Measurements from ENCODE around the gene ATP1A4.

The ATP1A4 gene

GRCh38 chr1:160159846-160160245 lies 8.4 kb downstream of the ATP1A4 start:
- no peaks in the 10 kb centered on the region for H3K36me3 ChIP-seq (ENCODE audit: insufficient read depth, low read length)
- no peaks in the 10 kb centered on the region for H3K27me3 ChIP-seq (ENCODE audit: insufficient read depth, low read length)
- H3K9me3 ChIP-seq (ENCODE audit: low read length) = no peaks in the 10 kb centered on the region
- H3K4me3 ChIP-seq (ENCODE audit: low read length) = no peak overlapping the region
- H2AFZ ChIP-seq (ENCODE audit: low read depth, low read length) = no peak overlapping the region
- H3K4me1 ChIP-seq (ENCODE audit: insufficient read depth, low read length) = no peaks in the 10 kb centered on the region

DNA sequence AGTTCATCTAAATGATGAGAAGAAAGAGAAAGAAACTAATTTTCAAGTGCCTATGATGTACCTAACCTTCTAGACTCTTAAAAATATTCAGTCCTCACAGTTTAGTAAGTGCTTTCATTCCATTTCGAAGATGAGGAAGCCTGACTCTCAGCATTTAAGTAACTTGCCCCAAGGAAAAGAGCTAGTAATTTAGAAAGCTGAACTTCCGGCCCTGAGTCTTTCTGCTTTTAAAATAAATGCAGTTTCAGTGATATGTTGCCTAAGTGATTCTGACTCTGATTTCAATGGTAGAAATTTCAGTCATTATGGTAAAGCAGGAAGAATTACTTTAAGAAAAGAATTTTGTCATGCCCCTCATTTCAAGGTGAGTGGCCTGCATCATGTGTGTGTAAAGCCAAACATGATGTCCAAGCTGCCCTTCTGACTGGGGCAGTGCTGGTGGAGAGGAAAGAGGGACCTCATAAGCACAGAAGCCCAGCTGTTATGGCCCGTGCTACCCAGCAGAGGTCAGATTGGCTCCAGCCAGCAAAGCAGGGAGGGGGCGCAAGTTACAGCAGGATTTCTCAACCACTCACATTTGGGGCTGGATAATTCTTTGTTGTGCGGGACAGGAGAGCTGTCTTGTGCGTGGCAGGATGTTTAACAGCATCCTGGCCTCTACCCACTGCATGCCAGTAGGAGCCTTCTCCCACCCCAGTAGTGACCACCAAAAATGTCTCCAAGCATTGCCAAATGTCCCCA lies 10.7 kb downstream of the ATP1A4 start:
- no peak overlapping the region for H3K4me3 ChIP-seq (ENCODE audit: low read length)
- peaks cover 2% of the 10 kb centered on the region for H3K27me3 ChIP-seq (ENCODE audit: insufficient read depth, low read length)
- no peaks in the 10 kb centered on the region for H3K4me1 ChIP-seq (ENCODE audit: insufficient read depth, low read length)
- no peaks in the 10 kb centered on the region for H3K36me3 ChIP-seq (ENCODE audit: insufficient read depth, low read length)
- no peak overlapping the region for H2AFZ ChIP-seq (ENCODE audit: low read depth, low read length)
- H3K9me3 ChIP-seq (ENCODE audit: low read length) = no peaks in the 10 kb centered on the region

GRCh38 chr1:160162931-160163330 lies 11.5 kb downstream of the ATP1A4 start:
- H3K36me3 ChIP-seq (ENCODE audit: insufficient read depth, low read length) = no peaks in the 10 kb centered on the region
- no peak overlapping the region for H3K4me3 ChIP-seq (ENCODE audit: low read length)
- H3K27me3 ChIP-seq (ENCODE audit: insufficient read depth, low read length) = peaks cover 9% of the 10 kb centered on the region
- H2AFZ ChIP-seq (ENCODE audit: low read depth, low read length) = no peak overlapping the region
- no peaks in the 10 kb centered on the region for H3K9me3 ChIP-seq (ENCODE audit: low read length)
- H3K4me1 ChIP-seq (ENCODE audit: insufficient read depth, low read length) = no peaks in the 10 kb centered on the region

DNA sequence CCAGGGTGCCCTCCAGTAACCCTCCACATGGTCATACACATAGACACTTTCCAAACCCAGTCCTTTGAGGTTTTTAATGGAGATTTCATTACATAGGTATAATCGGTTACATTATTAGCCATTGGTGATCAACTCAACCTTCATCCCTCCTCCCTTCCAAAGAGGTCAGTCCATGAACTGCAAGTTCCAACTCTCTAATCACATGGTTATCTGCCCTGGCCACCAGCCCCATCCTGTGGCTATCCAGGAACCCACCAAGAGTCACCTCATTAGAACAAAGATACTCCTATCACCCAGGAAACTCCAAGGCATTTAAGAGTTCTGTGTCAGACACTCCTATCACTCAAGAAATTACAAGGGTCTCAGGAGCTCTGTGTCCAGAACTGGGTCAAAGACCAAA lies 12.2 kb downstream of the ATP1A4 start:
- H3K4me1 ChIP-seq (ENCODE audit: insufficient read depth, low read length) = peaks cover 2% of the 10 kb centered on the region
- H3K36me3 ChIP-seq (ENCODE audit: insufficient read depth, low read length) = no peaks in the 10 kb centered on the region
- no peak overlapping the region for H2AFZ ChIP-seq (ENCODE audit: low read depth, low read length)
- H3K9me3 ChIP-seq (ENCODE audit: low read length) = no peaks in the 10 kb centered on the region
- no peak overlapping the region for H3K4me3 ChIP-seq (ENCODE audit: low read length)
- H3K27me3 ChIP-seq (ENCODE audit: insufficient read depth, low read length) = peaks cover 11% of the 10 kb centered on the region

GRCh38 chr1:160164121-160164520 lies 12.7 kb downstream of the ATP1A4 start:
- H3K9me3 ChIP-seq (ENCODE audit: low read length) = no peaks in the 10 kb centered on the region
- H2AFZ ChIP-seq (ENCODE audit: low read depth, low read length) = no peak overlapping the region
- H3K4me1 ChIP-seq (ENCODE audit: insufficient read depth, low read length) = peaks cover 7% of the 10 kb centered on the region
- H3K36me3 ChIP-seq (ENCODE audit: insufficient read depth, low read length) = no peaks in the 10 kb centered on the region
- H3K4me3 ChIP-seq (ENCODE audit: low read length) = no peak overlapping the region
- peaks cover 11% of the 10 kb centered on the region for H3K27me3 ChIP-seq (ENCODE audit: insufficient read depth, low read length)

- H2AFZ ChIP-seq (ENCODE audit: low read depth, low read length) = no peak overlapping the region
- H3K4me3 ChIP-seq (ENCODE audit: low read length) = no peak overlapping the region
- H3K9me3 ChIP-seq (ENCODE audit: low read length) = no peaks in the 10 kb centered on the region
These were observed 14.9 kb downstream of the ATP1A4 start for GRCh38 chr1:160166166-160166868.

DNA sequence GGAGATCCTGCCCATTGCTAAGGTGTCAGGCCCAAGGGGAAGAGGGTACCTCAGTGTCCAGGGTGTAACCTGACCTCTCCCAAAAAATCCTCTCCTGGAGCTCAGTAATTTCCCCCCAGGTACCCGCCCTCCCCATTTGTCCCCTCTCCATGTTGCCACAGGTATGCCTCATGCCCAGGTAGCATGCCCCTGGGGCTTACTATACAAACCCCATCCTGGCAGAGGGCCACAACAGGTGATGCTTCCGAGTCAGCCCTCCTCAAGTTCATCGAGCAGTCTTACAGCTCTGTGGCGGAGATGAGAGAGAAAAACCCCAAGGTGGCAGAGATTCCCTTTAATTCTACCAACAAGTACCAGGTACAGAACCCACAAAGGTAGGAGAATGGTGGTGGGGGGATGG lies 15.7 kb downstream of the ATP1A4 start:
- H3K4me3 ChIP-seq (ENCODE audit: low read length) = no peak overlapping the region
- peaks cover 35% of the 10 kb centered on the region for H3K4me1 ChIP-seq (ENCODE audit: insufficient read depth, low read length)
- H3K27me3 ChIP-seq (ENCODE audit: insufficient read depth, low read length) = peaks cover 11% of the 10 kb centered on the region
- no peaks in the 10 kb centered on the region for H3K9me3 ChIP-seq (ENCODE audit: low read length)
- H2AFZ ChIP-seq (ENCODE audit: low read depth, low read length) = no peak overlapping the region
- no peaks in the 10 kb centered on the region for H3K36me3 ChIP-seq (ENCODE audit: insufficient read depth, low read length)

More at GRCh38 chr1:160166166-160166868, 14.9 kb downstream of the ATP1A4 start:
- peaks cover 11% of the 10 kb centered on the region for H3K27me3 ChIP-seq (ENCODE audit: insufficient read depth, low read length)
- peaks cover 28% of the 10 kb centered on the region for H3K4me1 ChIP-seq (ENCODE audit: insufficient read depth, low read length)
- H3K36me3 ChIP-seq (ENCODE audit: insufficient read depth, low read length) = no peaks in the 10 kb centered on the region

DNA sequence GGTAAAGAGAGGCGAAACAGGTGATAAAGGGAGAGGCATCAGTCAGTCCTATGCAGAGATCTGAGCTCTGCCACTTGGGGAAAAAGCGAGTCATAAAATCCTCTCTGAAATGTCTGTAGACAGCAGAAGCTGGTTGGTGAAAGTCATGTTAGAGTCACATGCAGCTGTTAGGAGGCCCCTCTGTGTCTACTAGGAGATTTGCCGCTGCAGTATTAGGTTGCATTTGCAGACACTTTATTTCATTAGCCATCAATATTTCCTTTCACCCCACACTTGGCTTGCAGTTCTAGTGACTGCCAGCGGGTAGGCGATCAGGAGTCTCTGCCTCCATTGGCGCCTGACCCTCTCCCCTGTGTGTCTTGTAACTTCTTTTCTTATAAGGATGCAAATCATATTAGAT lies 16.2 kb downstream of the ATP1A4 start:
- Histone ChIP-seq H3K27me3 (ENCODE audit: insufficient read depth, low read length) (peaks cover 11% of the 10 kb centered on the region), H3K4me3 (ENCODE audit: low read length) (no peak overlapping the region), H3K4me1 (ENCODE audit: insufficient read depth, low read length) (peaks cover 40% of the 10 kb centered on the region), H3K9me3 (ENCODE audit: low read length) (no peaks in the 10 kb centered on the region), H3K36me3 (ENCODE audit: insufficient read depth, low read length) (no peaks in the 10 kb centered on the region), H2AFZ (ENCODE audit: low read depth, low read length) (no peak overlapping the region)

DNA sequence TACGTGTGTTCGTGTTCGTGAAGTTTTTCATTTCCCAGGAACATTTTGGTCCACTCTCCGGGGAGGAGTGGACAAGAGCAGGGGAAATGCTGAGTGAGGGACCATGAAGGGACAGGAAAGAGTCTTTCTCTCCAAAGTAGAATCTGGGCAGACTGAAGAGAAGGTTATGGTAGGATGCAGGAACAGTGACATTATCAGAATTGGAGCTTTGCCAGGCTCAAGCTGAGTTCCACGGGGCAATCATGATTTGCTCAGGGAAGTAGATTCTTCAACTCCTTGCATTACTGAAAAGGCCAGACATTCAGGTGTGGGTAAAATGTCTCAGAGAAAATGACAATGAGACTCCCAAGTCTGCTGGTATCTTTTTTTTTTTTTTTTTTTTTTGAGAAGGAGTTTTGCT lies 16.6 kb downstream of the ATP1A4 start:
- H2AFZ ChIP-seq (ENCODE audit: low read depth, low read length) = no peak overlapping the region
- peaks cover 11% of the 10 kb centered on the region for H3K27me3 ChIP-seq (ENCODE audit: insufficient read depth, low read length)
- no peaks in the 10 kb centered on the region for H3K36me3 ChIP-seq (ENCODE audit: insufficient read depth, low read length)
- H3K4me1 ChIP-seq (ENCODE audit: insufficient read depth, low read length) = peaks cover 40% of the 10 kb centered on the region
- no peaks in the 10 kb centered on the region for H3K9me3 ChIP-seq (ENCODE audit: low read length)
- H3K4me3 ChIP-seq (ENCODE audit: low read length) = no peak overlapping the region

DNA sequence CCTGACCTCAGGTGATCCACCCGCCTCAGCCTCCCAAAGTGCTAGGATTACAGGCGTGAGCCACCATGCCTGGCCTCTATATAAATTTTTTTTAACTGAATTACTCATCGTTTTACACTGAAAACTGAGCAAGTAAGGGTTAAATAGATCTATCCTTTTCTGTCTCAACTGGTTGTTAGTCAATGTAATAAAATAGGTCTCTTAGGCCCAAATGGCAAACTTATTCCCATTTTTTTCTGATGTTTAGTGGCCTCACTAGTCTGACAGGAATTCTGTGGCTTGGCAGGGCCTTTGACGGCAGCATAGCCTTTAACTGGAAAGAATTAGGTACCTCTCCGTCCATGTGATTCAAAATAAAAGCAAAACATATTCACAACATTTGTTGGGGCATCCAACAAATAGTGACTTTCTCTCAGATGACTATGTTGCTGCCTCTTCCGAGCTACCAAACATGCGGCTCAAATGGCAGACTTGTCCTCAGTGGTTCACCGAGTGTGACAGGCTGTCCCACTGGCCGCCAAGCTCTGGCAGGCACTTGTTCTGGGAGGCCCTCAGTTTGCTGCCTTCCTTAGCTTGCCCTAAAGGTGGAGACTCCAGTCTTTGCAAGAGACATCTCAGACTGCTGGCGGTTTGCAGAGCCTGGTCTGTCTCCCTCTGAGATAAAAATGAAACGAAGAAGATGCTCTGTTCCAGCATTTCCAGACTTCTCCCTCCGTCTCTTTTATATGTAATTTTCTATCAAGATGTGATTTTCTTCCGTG lies 17.4 kb downstream of the ATP1A4 start:
- Histone ChIP-seq H2AFZ (ENCODE audit: low read depth, low read length) (no peak overlapping the region), H3K27me3 (ENCODE audit: insufficient read depth, low read length) (peaks cover 11% of the 10 kb centered on the region), H3K4me1 (ENCODE audit: insufficient read depth, low read length) (peaks cover 40% of the 10 kb centered on the region), H3K36me3 (ENCODE audit: insufficient read depth, low read length) (no peaks in the 10 kb centered on the region), H3K4me3 (ENCODE audit: low read length) (no peak overlapping the region), H3K9me3 (ENCODE audit: low read length) (no peaks in the 10 kb centered on the region)

- Histone ChIP-seq H2AFZ (ENCODE audit: low read depth, low read length) (no peak overlapping the region), H3K27me3 (ENCODE audit: insufficient read depth, low read length) (peaks cover 11% of the 10 kb centered on the region), H3K4me3 (ENCODE audit: low read length) (no peak overlapping the region), H3K36me3 (ENCODE audit: insufficient read depth, low read length) (no peaks in the 10 kb centered on the region), H3K4me1 (ENCODE audit: insufficient read depth, low read length) (peaks cover 40% of the 10 kb centered on the region), H3K9me3 (ENCODE audit: low read length) (no peaks in the 10 kb centered on the region)
These were observed 18.4 kb downstream of the ATP1A4 start for GRCh38 chr1:160169553-160170399.

GRCh38 chr1:160171354-160171753 lies 20.0 kb downstream of the ATP1A4 start:
- peaks cover 11% of the 10 kb centered on the region for H3K27me3 ChIP-seq (ENCODE audit: insufficient read depth, low read length)
- H3K4me1 ChIP-seq (ENCODE audit: insufficient read depth, low read length) = peaks cover 40% of the 10 kb centered on the region
- no peak overlapping the region for H2AFZ ChIP-seq (ENCODE audit: low read depth, low read length)
- no peak overlapping the region for H3K4me3 ChIP-seq (ENCODE audit: low read length)
- H3K9me3 ChIP-seq (ENCODE audit: low read length) = peaks cover under 1% of the 10 kb centered on the region
- no peaks in the 10 kb centered on the region for H3K36me3 ChIP-seq (ENCODE audit: insufficient read depth, low read length)

Data from neuron (in vitro differentiated cells).